Measurements from ENCODE around the gene PRCD.

DNA sequence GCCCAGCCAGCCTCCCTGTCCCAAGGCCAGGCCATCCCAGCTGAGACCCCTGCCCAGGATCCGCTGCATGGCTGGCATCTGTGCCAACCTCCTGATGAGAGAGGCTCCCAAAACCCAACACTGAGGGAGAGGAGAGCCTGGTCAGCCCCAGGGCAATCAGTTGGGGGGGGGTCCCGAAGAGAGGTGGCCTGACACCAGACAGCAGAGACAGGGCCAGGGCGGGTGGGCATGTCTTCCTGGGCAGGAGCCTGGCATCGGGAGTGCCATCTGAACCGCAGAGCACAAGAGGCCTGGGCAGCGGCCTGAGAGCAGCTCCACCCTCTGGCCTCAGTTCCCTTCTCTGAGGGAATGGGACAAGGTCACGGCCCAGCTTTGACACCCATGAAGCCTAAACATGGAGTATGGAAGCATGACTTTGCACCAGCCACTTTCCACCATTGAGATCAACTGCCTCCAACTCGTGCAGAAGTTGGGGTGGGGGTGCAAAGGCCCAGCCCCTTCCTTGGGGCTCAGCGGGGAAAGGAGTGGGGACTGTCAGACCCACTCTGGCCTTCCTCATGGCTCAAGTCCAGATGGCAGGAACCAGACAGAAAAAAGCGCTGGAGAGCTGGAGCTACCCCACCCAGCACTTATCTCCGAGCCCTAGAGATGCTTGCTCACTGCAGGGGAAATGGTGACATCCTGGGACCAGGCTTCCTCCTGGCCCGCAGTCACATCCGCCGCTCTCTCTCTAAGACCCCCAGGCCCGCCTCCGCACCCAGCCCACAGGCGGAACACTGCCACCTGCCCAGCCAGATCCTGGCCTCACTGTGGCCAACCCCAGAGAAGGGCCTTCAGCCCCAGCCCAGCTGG is 48.3 kb upstream of the PRCD start:
- TF ChIP-seq GLIS3 (CRISPR knock-in tag; IDR thresholded peaks at IDR 0.05) (no peak), ARNTL (CRISPR knock-in tag; IDR thresholded peaks at IDR 0.05; ENCODE audit: borderline replicate concordance, low read depth) (no peak), OSR1 (CRISPR knock-in tag; IDR thresholded peaks at IDR 0.05) (no peak), SNAI2 (CRISPR knock-in tag; IDR thresholded peaks at IDR 0.05) (no peak), ISL1 (CRISPR knock-in tag; IDR thresholded peaks at IDR 0.05) (no peak), CSDC2 (CRISPR knock-in tag; IDR thresholded peaks at IDR 0.05) (no peak), ESRRG (CRISPR knock-in tag; IDR thresholded peaks at IDR 0.05) (no peak)
- TF ChIP-seq, protein P1, sequence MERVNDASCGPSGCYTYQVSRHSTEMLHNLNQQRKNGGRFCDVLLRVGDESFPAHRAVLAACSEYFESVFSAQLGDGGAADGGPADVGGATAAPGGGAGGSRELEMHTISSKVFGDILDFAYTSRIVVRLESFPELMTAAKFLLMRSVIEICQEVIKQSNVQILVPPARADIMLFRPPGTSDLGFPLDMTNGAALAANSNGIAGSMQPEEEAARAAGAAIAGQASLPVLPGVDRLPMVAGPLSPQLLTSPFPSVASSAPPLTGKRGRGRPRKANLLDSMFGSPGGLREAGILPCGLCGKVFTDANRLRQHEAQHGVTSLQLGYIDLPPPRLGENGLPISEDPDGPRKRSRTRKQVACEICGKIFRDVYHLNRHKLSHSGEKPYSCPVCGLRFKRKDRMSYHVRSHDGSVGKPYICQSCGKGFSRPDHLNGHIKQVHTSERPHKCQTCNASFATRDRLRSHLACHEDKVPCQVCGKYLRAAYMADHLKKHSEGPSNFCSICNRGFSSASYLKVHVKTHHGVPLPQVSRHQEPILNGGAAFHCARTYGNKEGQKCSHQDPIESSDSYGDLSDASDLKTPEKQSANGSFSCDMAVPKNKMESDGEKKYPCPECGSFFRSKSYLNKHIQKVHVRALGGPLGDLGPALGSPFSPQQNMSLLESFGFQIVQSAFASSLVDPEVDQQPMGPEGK (CRISPR knock-in tag; IDR thresholded peaks at IDR 0.05; ENCODE audit: borderline replicate concordance), result no peak
- TF ChIP-seq, protein P2, sequence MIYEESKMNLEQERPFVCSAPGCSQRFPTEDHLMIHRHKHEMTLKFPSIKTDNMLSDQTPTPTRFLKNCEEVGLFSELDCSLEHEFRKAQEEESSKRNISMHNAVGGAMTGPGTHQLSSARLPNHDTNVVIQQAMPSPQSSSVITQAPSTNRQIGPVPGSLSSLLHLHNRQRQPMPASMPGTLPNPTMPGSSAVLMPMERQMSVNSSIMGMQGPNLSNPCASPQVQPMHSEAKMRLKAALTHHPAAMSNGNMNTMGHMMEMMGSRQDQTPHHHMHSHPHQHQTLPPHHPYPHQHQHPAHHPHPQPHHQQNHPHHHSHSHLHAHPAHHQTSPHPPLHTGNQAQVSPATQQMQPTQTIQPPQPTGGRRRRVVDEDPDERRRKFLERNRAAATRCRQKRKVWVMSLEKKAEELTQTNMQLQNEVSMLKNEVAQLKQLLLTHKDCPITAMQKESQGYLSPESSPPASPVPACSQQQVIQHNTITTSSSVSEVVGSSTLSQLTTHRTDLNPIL (CRISPR knock-in tag; IDR thresholded peaks at IDR 0.05; ENCODE audit: low read depth), result no peak
